Skeletal muscle satellite cell (primary cell): ENCODE measurements around the gene MTCL1.

Experiments used
- H3K27me3 ChIP-seq: 2 replicates; pipeline ENCODE4 v1.7.0; 2013; ENCODE audit warnings: low read length; ENCODE audit not compliant: control insufficient read depth, insufficient read depth
- H3K36me3 ChIP-seq: 2 replicates; pipeline ENCODE4 v1.7.0; 2013; ENCODE audit warnings: mild to moderate bottlenecking, control low read depth, low read length; ENCODE audit not compliant: insufficient read depth
- H3K4me1 ChIP-seq: 2 replicates; pipeline ENCODE4 v1.7.0; 2013; ENCODE audit warnings: low read length; ENCODE audit not compliant: control insufficient read depth, insufficient read depth
- H3K4me2 ChIP-seq: 2 replicates; pipeline ENCODE4 v1.7.0; 2013; ENCODE audit warnings: mild to moderate bottlenecking, low read length
- H3K4me3 ChIP-seq: 2 replicates; pipeline ENCODE4 v1.7.0; 2013; ENCODE audit warnings: low read length
- H3K9ac ChIP-seq: 2 replicates; pipeline ENCODE4 v1.7.0; 2013; ENCODE audit warnings: mild to moderate bottlenecking, low read depth, low read length, moderate library complexity
- H3K9me3 ChIP-seq: replicated peaks from 2 replicates; pipeline ENCODE4 v1.7.0; 2013; ENCODE audit warnings: mild to moderate bottlenecking, control low read depth, low read length

Gene MTCL1

DNA sequence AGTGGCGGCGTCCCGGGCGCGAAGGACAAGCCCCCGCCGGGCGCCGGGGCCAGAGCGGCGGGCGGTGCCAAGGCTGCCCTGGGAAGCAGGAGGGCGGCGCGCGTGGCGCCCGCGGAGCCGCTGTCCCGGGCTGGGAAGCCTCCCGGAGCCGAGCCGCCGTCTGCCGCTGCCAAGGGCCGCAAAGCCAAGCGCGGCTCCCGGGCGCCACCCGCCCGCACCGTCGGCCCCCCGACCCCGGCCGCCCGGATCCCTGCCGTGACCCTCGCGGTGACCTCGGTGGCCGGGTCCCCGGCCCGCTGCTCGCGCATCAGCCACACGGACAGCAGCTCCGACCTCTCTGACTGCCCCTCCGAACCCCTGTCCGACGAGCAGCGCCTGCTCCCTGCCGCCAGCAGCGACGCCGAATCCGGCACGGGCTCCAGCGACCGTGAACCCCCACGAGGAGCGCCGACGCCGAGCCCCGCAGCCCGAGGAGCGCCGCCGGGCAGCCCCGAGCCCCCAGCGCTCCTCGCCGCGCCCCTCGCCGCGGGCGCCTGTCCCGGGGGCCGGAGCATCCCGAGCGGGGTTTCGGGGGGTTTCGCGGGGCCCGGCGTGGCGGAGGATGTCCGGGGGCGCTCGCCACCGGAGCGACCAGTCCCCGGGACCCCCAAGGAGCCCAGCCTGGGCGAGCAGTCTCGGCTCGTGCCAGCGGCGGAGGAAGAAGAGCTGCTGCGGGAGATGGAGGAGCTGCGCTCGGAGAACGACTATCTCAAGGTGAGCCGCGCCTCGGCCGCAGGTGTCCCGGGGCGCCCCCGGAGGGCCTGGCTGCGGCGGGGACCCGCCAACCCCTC is 820 bp downstream of the MTCL1 start:
- Histone ChIP-seq H3K4me3 (peak overlapping the region; percentile 92), H3K9ac (peak overlapping the region; percentile 85)

DNA sequence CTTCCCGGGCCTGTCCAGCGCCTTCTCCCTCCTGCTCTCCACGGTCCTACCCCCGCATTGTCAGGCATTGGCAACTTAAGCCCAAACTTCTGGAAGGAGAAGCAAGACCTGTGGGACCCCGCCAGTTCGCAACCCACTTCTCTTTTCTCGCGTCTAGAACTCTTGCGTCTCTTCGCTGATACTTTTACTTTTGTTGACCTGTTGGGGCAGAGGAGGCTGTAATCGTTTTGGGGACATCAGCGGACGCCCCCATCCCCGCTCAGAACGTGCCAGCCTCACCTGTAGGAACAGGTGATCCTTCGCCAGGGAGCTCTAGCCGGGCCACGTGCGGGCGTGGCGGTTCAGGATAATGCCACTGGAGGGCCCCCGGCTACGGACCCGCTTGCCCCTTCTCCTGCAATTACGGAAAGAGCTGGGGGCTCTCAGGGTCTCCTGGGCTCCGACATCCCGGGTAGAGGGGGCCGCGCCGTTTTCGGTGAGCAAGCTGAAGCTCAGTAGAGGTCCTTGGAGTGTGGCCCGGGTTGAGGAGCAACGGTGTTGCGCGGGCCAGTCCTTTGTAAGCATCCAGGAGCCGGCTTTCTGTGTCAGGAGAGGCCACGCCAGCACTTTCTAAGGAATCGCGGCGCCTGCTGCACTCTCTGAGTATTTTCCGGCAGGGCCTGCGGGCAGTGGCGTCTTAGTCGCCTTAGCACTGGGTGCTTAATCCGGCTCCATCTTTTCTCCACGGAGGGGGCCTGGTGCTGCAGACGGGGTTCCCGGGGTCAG is 1.6 kb downstream of the MTCL1 start:
- Histone ChIP-seq H3K4me1 (peaks cover 20% of the 10 kb centered on the region), H3K27me3 (no peaks in the 10 kb centered on the region), H3K9me3 (no peaks in the 10 kb centered on the region), H3K36me3 (no peaks in the 10 kb centered on the region), H3K9ac (peak overlapping the region; percentile 85), H3K4me2 (peak overlapping the region; percentile 98), H3K4me3 (peak overlapping the region; percentile 92)

More for the DNA sequence above, 820 bp downstream of the MTCL1 start:
- Histone ChIP-seq H3K36me3 (no peaks in the 10 kb centered on the region), H3K9me3 (no peaks in the 10 kb centered on the region), H3K4me2 (peak overlapping the region; percentile 98), H3K27me3 (no peaks in the 10 kb centered on the region), H3K4me1 (peaks cover 28% of the 10 kb centered on the region)

DNA sequence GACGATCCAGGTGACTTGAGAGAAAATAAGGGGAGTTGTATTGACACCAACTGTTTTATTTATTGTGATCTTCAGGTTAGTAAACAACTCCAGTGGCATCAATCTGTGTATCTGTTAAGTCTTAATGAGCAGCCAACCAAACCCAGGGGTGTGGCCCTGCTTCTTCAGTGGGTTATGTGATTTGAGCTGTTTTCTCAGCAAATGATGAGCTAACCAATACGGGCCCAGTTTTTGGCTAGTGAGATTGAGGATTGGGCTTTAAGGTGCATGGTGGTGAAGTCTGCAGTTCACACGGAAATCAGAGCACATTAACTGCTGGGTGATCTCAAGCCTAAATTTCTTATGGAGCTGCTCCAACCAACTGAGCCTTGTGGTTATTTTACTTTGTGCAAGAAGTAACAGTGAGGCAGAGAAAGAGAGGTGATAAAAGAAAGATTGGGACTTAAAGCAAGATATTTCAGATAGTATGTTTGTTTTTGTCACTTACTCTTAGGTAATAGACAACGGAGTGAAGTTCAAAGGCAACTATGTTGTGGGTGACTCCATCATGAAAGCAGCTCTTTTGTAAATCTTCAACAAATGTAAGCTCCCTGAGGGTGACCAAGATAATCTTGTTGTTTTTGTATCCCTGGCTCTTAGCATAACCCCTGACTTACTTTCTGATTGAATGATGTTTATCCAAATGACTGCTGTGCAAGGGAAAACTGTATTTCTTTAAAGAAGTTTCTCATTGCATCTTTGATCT is 2.4 kb downstream of the MTCL1 start:
- Histone ChIP-seq H3K27me3 (no peaks in the 10 kb centered on the region), H3K36me3 (peaks cover 4% of the 10 kb centered on the region), H3K4me2 (peak overlapping the region; percentile 98), H3K4me3 (peak overlapping the region; percentile 92), H3K9me3 (no peaks in the 10 kb centered on the region), H3K9ac (peak overlapping the region; percentile 85), H3K4me1 (peaks cover 20% of the 10 kb centered on the region)

DNA sequence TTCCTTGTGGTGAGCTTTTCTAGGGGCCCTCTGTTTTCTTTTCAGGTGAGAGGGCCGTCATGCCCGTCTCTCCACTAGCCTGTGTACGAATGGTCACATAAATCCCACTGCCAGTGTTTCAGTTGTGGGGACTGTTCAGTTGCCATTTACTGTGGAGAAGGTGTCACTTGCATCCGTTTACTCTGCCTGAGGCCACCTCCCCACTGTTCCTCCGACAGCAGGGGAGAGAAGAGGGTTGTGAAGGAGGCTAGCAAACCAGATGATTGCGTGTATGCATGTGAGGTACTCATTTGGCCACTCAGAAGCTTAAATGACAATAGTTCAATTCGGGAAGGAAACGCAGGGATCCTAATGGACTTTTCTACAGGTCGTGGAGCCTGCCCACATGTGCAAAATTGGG is 3.3 kb downstream of the MTCL1 start:
- no peak overlapping the region for H3K4me2 ChIP-seq
- H3K9ac ChIP-seq = no peak overlapping the region
- H3K4me3 ChIP-seq = no peak overlapping the region
- peaks cover 4% of the 10 kb centered on the region for H3K36me3 ChIP-seq
- H3K9me3 ChIP-seq = no peaks in the 10 kb centered on the region
- no peaks in the 10 kb centered on the region for H3K27me3 ChIP-seq
- H3K4me1 ChIP-seq = peaks cover 20% of the 10 kb centered on the region

DNA sequence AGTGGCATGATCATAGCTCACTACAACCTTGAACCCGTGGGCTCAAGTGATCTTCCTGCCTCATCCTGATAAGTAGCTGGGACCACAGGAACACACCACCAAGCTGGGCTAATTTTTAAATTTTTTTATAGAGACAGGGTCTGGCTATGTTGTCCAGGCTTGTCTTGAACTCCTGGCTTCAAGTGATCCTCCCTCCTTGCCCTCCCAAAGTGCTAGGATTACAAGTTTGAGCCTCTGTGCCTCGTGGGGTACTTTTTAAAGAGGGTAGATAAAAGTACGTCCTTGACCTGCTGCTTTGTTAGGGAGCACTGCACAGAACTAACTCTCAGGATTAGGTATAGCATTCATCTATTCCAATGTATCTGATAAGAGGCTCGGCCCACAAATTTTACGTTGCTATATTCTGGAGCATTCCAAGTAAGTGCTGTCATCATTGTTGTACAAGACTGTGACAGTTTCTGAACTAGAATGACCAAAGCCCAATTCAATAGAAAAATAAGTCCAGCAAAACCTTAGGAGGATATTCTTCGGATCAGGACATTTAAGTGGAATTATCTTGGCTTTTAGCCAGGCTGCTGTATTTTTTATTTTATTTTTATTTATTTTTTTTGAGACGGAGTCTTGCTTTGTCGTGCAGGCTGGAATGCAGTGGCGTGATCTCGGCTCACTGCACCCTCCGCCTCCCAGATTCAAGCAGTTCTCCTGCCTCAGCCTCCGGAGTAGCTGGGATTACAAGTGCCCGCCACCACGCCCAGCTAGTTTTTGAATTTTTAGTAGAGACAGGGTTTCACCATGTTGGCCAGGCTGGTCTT is 4.1 kb downstream of the MTCL1 start:
- no peak overlapping the region for H3K4me2 ChIP-seq
- no peaks in the 10 kb centered on the region for H3K27me3 ChIP-seq
- peaks cover 13% of the 10 kb centered on the region for H3K4me1 ChIP-seq
- peaks cover 4% of the 10 kb centered on the region for H3K36me3 ChIP-seq
- H3K9ac ChIP-seq = no peak overlapping the region
- no peak overlapping the region for H3K4me3 ChIP-seq
- no peaks in the 10 kb centered on the region for H3K9me3 ChIP-seq

DNA sequence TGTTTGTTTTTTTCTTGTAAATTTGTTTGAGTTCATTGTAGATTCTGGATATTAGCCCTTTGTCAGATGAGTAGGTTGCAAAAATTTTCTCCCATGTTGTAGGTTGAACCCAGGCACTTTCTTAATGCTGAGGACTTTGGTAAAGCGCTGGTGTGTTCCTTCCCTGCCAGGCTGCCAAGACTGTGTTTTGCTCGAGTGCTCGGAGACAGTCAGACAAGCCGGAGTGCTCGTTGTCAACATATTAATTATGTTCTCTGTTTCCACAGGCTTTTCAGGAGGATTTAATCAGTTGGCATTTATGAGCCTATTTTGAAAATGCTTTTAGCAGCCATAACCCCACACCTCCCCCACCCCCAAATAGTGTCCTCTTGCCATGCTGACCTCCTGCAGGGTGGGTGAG is 6.4 kb downstream of the MTCL1 start:
- Histone ChIP-seq H3K36me3 (peaks cover 4% of the 10 kb centered on the region), H3K4me3 (no peak overlapping the region), H3K9ac (no peak overlapping the region), H3K4me2 (no peak overlapping the region), H3K9me3 (no peaks in the 10 kb centered on the region), H3K4me1 (peaks cover 11% of the 10 kb centered on the region), H3K27me3 (no peaks in the 10 kb centered on the region)

DNA sequence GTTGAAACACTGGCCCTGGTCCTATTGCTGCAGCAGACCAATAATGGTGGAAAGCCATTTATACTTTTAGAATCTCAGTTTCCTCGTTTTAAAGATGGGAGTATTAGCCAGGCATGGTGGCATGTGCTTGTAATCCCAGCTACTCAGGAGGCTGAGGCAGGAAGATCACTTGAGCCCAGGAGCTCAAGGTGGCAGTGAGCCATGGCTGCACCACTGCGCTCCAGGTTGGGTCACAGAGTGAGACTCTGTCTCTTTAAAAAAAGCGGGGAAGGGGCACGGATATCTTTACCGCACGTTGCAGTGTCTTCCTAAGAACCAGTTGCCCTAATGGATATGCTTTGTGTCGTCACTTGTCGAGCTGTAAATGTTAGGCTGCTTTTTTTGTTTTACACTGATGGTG is 8.3 kb downstream of the MTCL1 start:
- Histone ChIP-seq H3K9ac (no peak overlapping the region), H3K27me3 (no peaks in the 10 kb centered on the region), H3K9me3 (no peaks in the 10 kb centered on the region), H3K4me2 (no peak overlapping the region), H3K4me3 (no peak overlapping the region), H3K4me1 (no peaks in the 10 kb centered on the region), H3K36me3 (peaks cover 9% of the 10 kb centered on the region)

DNA sequence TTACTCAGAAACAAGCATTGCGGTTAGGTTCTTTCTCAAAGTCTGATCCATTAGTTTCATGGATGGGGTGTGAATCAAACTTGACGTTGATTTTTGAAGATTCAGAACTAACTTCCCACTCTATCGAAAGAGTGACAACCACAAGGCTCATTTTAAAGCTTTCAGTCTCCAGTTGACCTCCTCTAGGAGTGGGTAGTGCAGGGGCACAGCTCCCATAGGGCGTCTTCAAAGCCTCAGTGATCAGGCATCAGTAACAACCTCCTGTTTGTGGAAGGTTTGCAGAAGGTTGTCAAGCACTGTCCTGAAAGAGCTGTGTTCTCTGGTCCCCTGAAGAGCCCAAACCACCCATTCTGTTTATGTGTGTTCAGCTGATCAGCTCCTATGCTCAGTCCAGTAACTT is 10.2 kb downstream of the MTCL1 start:
- peaks cover 20% of the 10 kb centered on the region for H3K36me3 ChIP-seq
- no peak overlapping the region for H3K4me2 ChIP-seq
- no peaks in the 10 kb centered on the region for H3K27me3 ChIP-seq
- no peaks in the 10 kb centered on the region for H3K9me3 ChIP-seq
- H3K9ac ChIP-seq = no peak overlapping the region
- H3K4me3 ChIP-seq = no peak overlapping the region
- no peaks in the 10 kb centered on the region for H3K4me1 ChIP-seq

DNA sequence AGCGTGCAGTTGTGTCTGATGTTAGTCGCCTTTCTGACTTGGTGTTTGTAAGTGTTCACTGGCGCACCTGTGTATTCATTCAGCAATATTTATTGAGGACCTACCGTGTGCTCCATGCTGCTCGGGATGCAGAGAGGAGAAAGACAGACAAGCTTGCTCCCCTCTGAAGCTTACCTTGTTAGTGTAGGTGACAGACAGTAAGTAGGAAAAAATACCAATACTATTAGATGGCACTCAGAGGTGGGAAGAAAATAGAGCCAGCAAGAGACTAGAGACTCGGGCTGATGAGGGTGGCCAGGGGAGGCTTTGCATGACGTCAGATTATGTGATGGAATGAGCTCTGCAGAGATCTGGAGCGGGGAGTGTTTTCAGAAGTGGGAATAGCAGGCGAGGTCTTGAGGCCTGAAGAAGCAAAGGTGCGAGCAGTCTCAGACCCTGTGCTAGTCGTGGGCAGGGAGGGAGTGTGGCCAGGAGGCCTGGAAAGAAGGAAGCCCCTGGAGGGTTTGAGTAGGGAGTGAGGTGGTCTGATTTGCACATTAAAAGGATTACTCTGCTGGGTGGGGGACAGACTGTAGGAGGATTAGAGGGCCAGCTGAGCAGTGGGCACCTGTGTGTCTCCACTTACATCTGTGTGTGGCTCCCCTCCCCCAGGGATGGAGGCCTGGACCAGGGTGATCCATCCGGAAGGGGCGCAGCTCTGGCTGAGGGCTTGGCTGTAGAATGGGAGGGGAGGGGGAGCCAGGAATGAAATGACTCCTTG is 11.8 kb downstream of the MTCL1 start:
- Histone ChIP-seq H3K9ac (no peak overlapping the region), H3K9me3 (no peaks in the 10 kb centered on the region), H3K4me3 (no peak overlapping the region), H3K36me3 (peaks cover 36% of the 10 kb centered on the region), H3K4me2 (no peak overlapping the region), H3K4me1 (peaks cover 8% of the 10 kb centered on the region), H3K27me3 (no peaks in the 10 kb centered on the region)

DNA sequence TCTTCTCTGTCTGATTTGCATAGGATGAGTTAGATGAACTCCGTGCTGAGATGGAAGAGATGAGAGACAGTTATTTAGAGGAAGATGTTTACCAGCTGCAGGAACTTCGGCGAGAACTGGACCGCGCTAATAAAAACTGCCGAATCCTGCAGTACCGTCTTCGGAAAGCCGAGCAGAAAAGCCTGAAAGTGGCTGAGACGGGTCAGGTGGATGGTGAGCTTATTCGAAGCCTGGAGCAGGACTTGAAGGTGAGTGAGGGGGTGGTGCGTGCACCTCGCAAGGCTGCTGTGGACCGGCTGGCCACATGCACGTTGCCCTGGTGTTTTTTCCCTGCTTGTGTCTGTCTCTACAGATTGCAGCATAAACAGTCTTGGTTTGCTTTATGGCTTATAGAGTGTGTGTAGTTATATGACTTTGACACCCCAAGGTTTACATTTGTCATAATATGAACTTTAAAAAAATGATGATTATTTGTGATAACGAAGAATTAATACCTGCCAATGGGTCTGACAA is 13.1 kb downstream of the MTCL1 start:
- H3K9ac ChIP-seq = no peak overlapping the region
- H3K36me3 ChIP-seq = peaks cover 33% of the 10 kb centered on the region
- no peaks in the 10 kb centered on the region for H3K27me3 ChIP-seq
- peaks cover 8% of the 10 kb centered on the region for H3K4me1 ChIP-seq
- H3K4me3 ChIP-seq = no peak overlapping the region
- H3K9me3 ChIP-seq = no peaks in the 10 kb centered on the region
- no peak overlapping the region for H3K4me2 ChIP-seq
